HEK293 (cell line): ENCODE data around the gene PDE3A.

Experiments
- ZNF398 ChIP-seq: fragments of 450-650 bp; formaldehyde crosslinking; IDR thresholded peaks from 2 replicates; pipeline ENCODE4 v1.5.1; 2017; ENCODE audit warnings: missing biosample characterization, missing genetic modification characterization
- ZNF677 ChIP-seq: fragments of 450-650 bp; IDR thresholded peaks from 2 replicates; pipeline ENCODE4 v1.5.0; 2018; ENCODE audit warnings: missing biosample characterization, mild to moderate bottlenecking, missing genetic modification characterization, moderate library complexity
- ZNF777 ChIP-seq: fragments of 450-650 bp; formaldehyde crosslinking; IDR thresholded peaks from 2 replicates; pipeline ENCODE4 v1.5.1; 2017; ENCODE audit warnings: missing biosample characterization, missing genetic modification characterization, borderline replicate concordance
- TF ChIP-seq, protein P1 (sequence below): fragments of 450-650 bp; formaldehyde crosslinking; IDR thresholded peaks from 2 replicates; pipeline ENCODE4 v1.5.1; 2016; ENCODE audit warnings: missing biosample characterization, missing genetic modification characterization

DNA sequence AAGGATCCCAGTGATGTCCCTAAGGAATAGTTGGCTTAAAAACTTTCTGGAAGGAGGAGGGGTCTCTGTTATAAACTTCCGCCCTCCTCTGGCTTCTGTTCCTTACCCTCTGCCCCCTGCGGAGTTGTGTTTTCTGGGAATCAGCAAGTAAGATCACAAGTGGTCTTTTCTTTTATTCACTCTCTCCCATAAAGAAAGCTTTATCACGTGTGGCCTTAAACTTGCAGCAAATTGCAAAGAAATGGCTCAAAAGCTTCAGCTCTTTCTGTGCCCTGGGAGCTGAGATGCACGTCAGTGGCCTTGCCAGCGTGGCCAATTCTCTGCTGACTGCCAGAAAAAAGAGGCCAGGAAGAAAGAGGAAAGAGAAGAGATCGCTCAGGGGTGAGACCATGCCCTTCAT, 326.9 kb downstream of the PDE3A start, which contains the start of gene SLCO1C1:
- TF ChIP-seq, protein P1, sequence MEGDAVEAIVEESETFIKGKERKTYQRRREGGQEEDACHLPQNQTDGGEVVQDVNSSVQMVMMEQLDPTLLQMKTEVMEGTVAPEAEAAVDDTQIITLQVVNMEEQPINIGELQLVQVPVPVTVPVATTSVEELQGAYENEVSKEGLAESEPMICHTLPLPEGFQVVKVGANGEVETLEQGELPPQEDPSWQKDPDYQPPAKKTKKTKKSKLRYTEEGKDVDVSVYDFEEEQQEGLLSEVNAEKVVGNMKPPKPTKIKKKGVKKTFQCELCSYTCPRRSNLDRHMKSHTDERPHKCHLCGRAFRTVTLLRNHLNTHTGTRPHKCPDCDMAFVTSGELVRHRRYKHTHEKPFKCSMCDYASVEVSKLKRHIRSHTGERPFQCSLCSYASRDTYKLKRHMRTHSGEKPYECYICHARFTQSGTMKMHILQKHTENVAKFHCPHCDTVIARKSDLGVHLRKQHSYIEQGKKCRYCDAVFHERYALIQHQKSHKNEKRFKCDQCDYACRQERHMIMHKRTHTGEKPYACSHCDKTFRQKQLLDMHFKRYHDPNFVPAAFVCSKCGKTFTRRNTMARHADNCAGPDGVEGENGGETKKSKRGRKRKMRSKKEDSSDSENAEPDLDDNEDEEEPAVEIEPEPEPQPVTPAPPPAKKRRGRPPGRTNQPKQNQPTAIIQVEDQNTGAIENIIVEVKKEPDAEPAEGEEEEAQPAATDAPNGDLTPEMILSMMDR (tag by site-specific recombination): no peak
- TF ChIP-seq ZNF677 (tag by site-specific recombination): no peak
- TF ChIP-seq ZNF398: no peak
- TF ChIP-seq ZNF777 (tag by site-specific recombination): no peak
